Measurements from ENCODE around the gene MIPEP.

The MIPEP gene

GRCh38 chr13:23736541-23736940 is 152.7 kb downstream of the MIPEP start:
- no peak for TF ChIP-seq CTCF (IDR thresholded peaks at IDR 0.05; ENCODE audit: low read depth, low read length)
- no peak for DNase-seq (ENCODE audit: extremely low read depth, low read depth)

- TF ChIP-seq CTCF (IDR thresholded peaks at IDR 0.05; ENCODE audit: low read depth, low read length) = no peak
- no peak for DNase-seq (ENCODE audit: extremely low read depth, low read depth)
Observed at GRCh38 chr13:23735329-23735728, 153.9 kb downstream of the MIPEP start.

- TF ChIP-seq CTCF (IDR thresholded peaks at IDR 0.05; ENCODE audit: low read depth, low read length) = no peak
- DNase-seq (ENCODE audit: extremely low read depth, low read depth) = no peak
Observed at GRCh38 chr13:23731709-23732108, 157.5 kb downstream of the MIPEP start.

- no peak for TF ChIP-seq CTCF (IDR thresholded peaks at IDR 0.05; ENCODE audit: low read depth, low read length)
- no peak for DNase-seq (ENCODE audit: extremely low read depth, low read depth)
Observed at GRCh38 chr13:23730251-23730650, 158.9 kb downstream of the MIPEP start.

- no peak for TF ChIP-seq CTCF (IDR thresholded peaks at IDR 0.05; ENCODE audit: low read depth, low read length)
- no peak for DNase-seq (ENCODE audit: extremely low read depth, low read depth)
Observed at GRCh38 chr13:23729531-23729930, 159.7 kb downstream of the MIPEP start.

GRCh38 chr13:23728807-23729206 is 160.4 kb downstream of the MIPEP start:
- TF ChIP-seq CTCF (IDR thresholded peaks at IDR 0.05; ENCODE audit: low read depth, low read length) = no peak
- DNase-seq (ENCODE audit: extremely low read depth, low read depth) = no peak

GRCh38 chr13:23725922-23726321 is 163.3 kb downstream of the MIPEP start:
- no peak for DNase-seq (ENCODE audit: extremely low read depth, low read depth)
- TF ChIP-seq CTCF (IDR thresholded peaks at IDR 0.05; ENCODE audit: low read depth, low read length) = no peak
